ENCODE measurements around the gene ABCB6. TPM values are rescaled to one million over a fixed set of nuclear protein-coding genes. Genes with fewer than 3 reads are reported as not detected.

The ABCB6 gene
- total RNA-seq, 4 donors from 2014 or later, result 22.1 to 45.3 (median 31.6) TPM

- WGBS, 2 donors, result 78% methylated on average over 11 to 12 of the region's 12 CpGs
- H3K4me3 ChIP-seq, result no peak overlapping the region
- TF ChIP-seq POLR2A (IDR thresholded peaks at IDR 0.05) (no peak), CTCF (IDR thresholded peaks at IDR 0.05) (no peak)
- intact Hi-C loops (cut with DNase I), result no loop called here
- peaks cover 0 to 6% (median 0%) of the 10 kb centered on the region in 4 donors for H3K27me3 ChIP-seq
- no peak overlapping the region for H3K27ac ChIP-seq
- no peak for DNase-seq
- H3K36me3 ChIP-seq, result no peaks in the 10 kb centered on the region
- H3K4me1 ChIP-seq, result no peaks in the 10 kb centered on the region
- no peaks in the 10 kb centered on the region for H3K9me3 ChIP-seq
Measured at GRCh38 chr2:219199470-219200211, 19.1 kb downstream of the ABCB6 start.

GRCh38 chr2:219198974-219199373 lies 19.8 kb downstream of the ABCB6 start:
- no peak for DNase-seq
- H3K4me3 ChIP-seq, result no peak overlapping the region
- H3K27ac ChIP-seq, result no peak overlapping the region
- TF ChIP-seq CTCF (IDR thresholded peaks at IDR 0.05) (no peak), POLR2A (IDR thresholded peaks at IDR 0.05) (no peak)
- intact Hi-C loops (cut with DNase I), result no loop called here
- H3K4me1 ChIP-seq, result no peaks in the 10 kb centered on the region
- no peaks in the 10 kb centered on the region for H3K36me3 ChIP-seq
- H3K27me3 ChIP-seq, result peaks cover 0 to 6% (median 0%) of the 10 kb centered on the region in 4 donors
- no peaks in the 10 kb centered on the region for H3K9me3 ChIP-seq
- WGBS, 2 donors, result 64 to 76% methylated on average over 4 to 5 of the region's 5 CpGs

GRCh38 chr2:219197388-219197787 lies 21.4 kb downstream of the ABCB6 start:
- no peak overlapping the region for H3K27ac ChIP-seq
- H3K36me3 ChIP-seq, result no peaks in the 10 kb centered on the region
- H3K27me3 ChIP-seq, result peaks cover 0 to 6% (median 0%) of the 10 kb centered on the region in 4 donors
- DNase-seq, result no peak
- no peak for TF ChIP-seq CTCF (IDR thresholded peaks at IDR 0.05)
- TF ChIP-seq POLR2A (IDR thresholded peaks at IDR 0.05), result no peak
- 83% methylated on average over 1 of the region's 1 CpG; no CpG with 5 or more reads in 1 of the 2 donors for WGBS, 2 donors
- no peaks in the 10 kb centered on the region for H3K4me1 ChIP-seq
- no peaks in the 10 kb centered on the region for H3K9me3 ChIP-seq
- intact Hi-C loops (cut with DNase I), result no loop called here
- H3K4me3 ChIP-seq, result no peak overlapping the region

- H3K4me1 ChIP-seq, result no peaks in the 10 kb centered on the region
- TF ChIP-seq POLR2A (IDR thresholded peaks at IDR 0.05) (no peak), CTCF (IDR thresholded peaks at IDR 0.05) (no peak)
- no peaks in the 10 kb centered on the region for H3K9me3 ChIP-seq
- H3K36me3 ChIP-seq, result peaks cover 9 to 41% (median 16%) of the 10 kb centered on the region in 3 donors
- no peak for DNase-seq
- WGBS, 2 donors, result 83 to 84% methylated on average over 7 of the region's 7 CpGs
- H3K4me3 ChIP-seq, result no peak overlapping the region
- no peak overlapping the region for H3K27ac ChIP-seq
- intact Hi-C loops (cut with DNase I), result no loop called here
- H3K27me3 ChIP-seq, result no peaks in the 10 kb centered on the region
Measured at GRCh38 chr2:219186754-219187456, 31.9 kb downstream of the ABCB6 start.

- intact Hi-C loops (cut with DNase I), result no loop called here
- no peak for TF ChIP-seq POLR2A (IDR thresholded peaks at IDR 0.05)
- TF ChIP-seq CTCF (IDR thresholded peaks at IDR 0.05), result no peak
- 91 to 97% methylated on average over 2 of the region's 2 CpGs for WGBS, 2 donors
- H3K36me3 ChIP-seq, result peaks cover 26 to 67% (median 32%) of the 10 kb centered on the region in 3 donors
- no peak overlapping the region for H3K4me3 ChIP-seq
- no peak overlapping the region for H3K27ac ChIP-seq
- H3K27me3 ChIP-seq, result no peaks in the 10 kb centered on the region
- no peaks in the 10 kb centered on the region for H3K9me3 ChIP-seq
- no peak for DNase-seq
- peaks cover 5 to 18% (median 8%) of the 10 kb centered on the region in 3 donors for H3K4me1 ChIP-seq
Measured at GRCh38 chr2:219184121-219184520, 34.6 kb downstream of the ABCB6 start.
